Tongue (tissue), 2 donors: ENCODE measurements around the gene KCNK7. TPM values are rescaled to one million over a fixed set of nuclear protein-coding genes. Genes with fewer than 3 reads are reported as not detected.

Source experiments
- DNase-seq: peaks from one replicate; pipeline ENCODE4 v3.0.0-alpha.2; 2015
- total RNA-seq: library from RNA; depleted of rRNA; stranded (reverse); fragments of >200 nt; gene quantifications from one replicate; pipeline ENCODE4 v1.2.3, GENCODE V29; 2014

KCNK7 gene
- total RNA-seq, 1 donor from 2014 or later = 4.2 TPM

GRCh38 chr11:65611028-65611757, 15.6 kb upstream of the KCNK7 start:
- DNase-seq = no peak

GRCh38 chr11:65610404-65610803, 14.8 kb upstream of the KCNK7 start:
- no peak for DNase-seq

- no peak for DNase-seq
These were observed 14.1 kb upstream of the KCNK7 start for GRCh38 chr11:65609665-65610064.

- DNase-seq = no peak
These were observed 13.6 kb upstream of the KCNK7 start for GRCh38 chr11:65609229-65609628.

- no peak for DNase-seq
These were observed 12.2 kb upstream of the KCNK7 start for GRCh38 chr11:65607614-65608426.

- DNase-seq = peak; percentile 98
These were observed 11.4 kb upstream of the KCNK7 start for GRCh38 chr11:65606876-65607613.

- no peak for DNase-seq
These were observed 8.7 kb upstream of the KCNK7 start for GRCh38 chr11:65604258-65604657.

GRCh38 chr11:65599955-65600246, 4.3 kb upstream of the KCNK7 start:
- no peak for DNase-seq

- DNase-seq = no peak
These were observed 3.8 kb upstream of the KCNK7 start for GRCh38 chr11:65599216-65599954.

GRCh38 chr11:65598258-65598699, 2.7 kb upstream of the KCNK7 start:
- DNase-seq = no peak

- DNase-seq = no peak
These were observed 920 bp upstream of the KCNK7 start for GRCh38 chr11:65596520-65596919.

GRCh38 chr11:65595131-65595530, 469 bp downstream of the KCNK7 start:
- DNase-seq = no peak

GRCh38 chr11:65593518-65594414, 1.8 kb downstream of the KCNK7 start:
- DNase-seq = no peak

GRCh38 chr11:65592858-65593517, 2.6 kb downstream of the KCNK7 start:
- DNase-seq = no peak

GRCh38 chr11:65591939-65592857, 3.4 kb downstream of the KCNK7 start:
- DNase-seq = no peak

- peak; percentile 95 for DNase-seq
These were observed 5.3 kb downstream of the KCNK7 start for GRCh38 chr11:65590240-65590738.

GRCh38 chr11:65589444-65590239, 6.0 kb downstream of the KCNK7 start:
- DNase-seq = no peak
